Left colon (tissue), 2 donors: Measurements from ENCODE around the gene STPG3. TPM values are rescaled to one million over a fixed set of nuclear protein-coding genes. Genes with fewer than 3 reads are reported as not detected.
A peak's percentile ranks its signal among the peaks of the same experiment; 100 is the strongest.

Experiments used
- ATAC-seq: fragments of 200-7000 bp; cut with Tn5 transposase; one replicate; pipeline ENCODE4 v1.9.1; 2020; ENCODE audit warnings: mild to moderate bottlenecking, moderate library complexity
- DNase-seq, 2 donors: peaks; one replicate each; pipeline ENCODE4 v3.0.0-alpha.2; 2020
- intact Hi-C, 2 donors: fragments of 100-400 bp; cut with DNase I in 1 of 2; cut with micrococcal nuclease in 1 of 2; formaldehyde crosslinking; loops; one replicate each; pipeline versions ENCODE4 v1.11.2 to v1.14.0; 2022; cut with DNase I, micrococcal nuclease
- long read RNA-seq: library from polyadenylated mRNA; unstranded; transcript quantifications from one replicate; pipeline ENCODE4 v2.0.0, GENCODE V29; 2021
- total RNA-seq, 2 donors: library from RNA; stranded (reverse); fragmentation: NEBNext Ultra II Directional; extraction: Animal tissue kit (Norgen Biotek cat#: 25700); gene quantifications; one replicate each; pipeline ENCODE4 v1.2.1, GENCODE V29; 2021
- donor health status: DM: no; HTN: no; CAD: no.
- donor health status: DM: yes; HTN: yes; CAD: no.

STPG3 gene
- total RNA-seq = not detected
- long read RNA-seq = 0 reads

- intact Hi-C loops = no loop called here
- ATAC-seq (no peak), DNase-seq (no peak)
These were observed at the start of gene STPG3 for GRCh38 chr9:137251194-137251461. TSS of gene STPG3 (plus strand) at chr9:137251286. CDS start at chr9:137251287, 1 bp downstream.

DNA sequence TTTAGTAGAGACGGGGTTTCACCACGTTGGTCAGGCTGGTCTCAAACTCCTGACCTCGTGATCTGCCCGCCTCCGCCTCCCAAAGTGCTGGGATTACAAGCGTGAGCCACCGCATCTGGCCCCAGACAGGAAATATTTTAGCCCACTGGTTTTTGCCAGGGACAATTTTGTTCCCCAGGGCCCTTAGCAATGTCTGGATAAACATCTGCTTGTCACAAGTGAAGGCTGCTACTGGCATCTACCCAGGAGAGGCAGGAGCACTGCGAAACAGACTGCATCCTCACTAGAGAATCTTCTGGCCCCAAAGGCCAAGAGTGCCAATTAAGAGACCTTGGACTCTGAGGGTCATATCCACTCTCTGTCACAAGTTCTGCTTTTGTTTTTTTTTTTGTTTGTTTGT lies 48.1 kb upstream of the STPG3 start:
- DNase-seq (no peak), ATAC-seq (no peak)
- intact Hi-C loops = no loop called here

GRCh38 chr9:137204731-137205125 lies 46.4 kb upstream of the STPG3 start:
- DNase-seq (peak in 1 of 2 donors; percentile 24), ATAC-seq (no peak)
- intact Hi-C loops = no loop called here

- peak; percentile 87 to 95 for DNase-seq
- intact Hi-C loops = no loop called here
- peak; percentile 64 for ATAC-seq
These were observed 45.7 kb upstream of the STPG3 start, which contains the start of the genes NDOR1 and TMEM203 for GRCh38 chr9:137205126-137206069. TSS of gene NDOR1 (plus strand) at chr9:137205700. CDS start at chr9:137205778, 78 bp downstream. TSS of gene TMEM203 (minus strand) at chr9:137205648. CDS start at chr9:137205414, 234 bp downstream.

- DNase-seq (no peak), ATAC-seq (no peak)
- intact Hi-C loops = no loop called here
These were observed 44.5 kb upstream of the STPG3 start for GRCh38 chr9:137206602-137207001.

GRCh38 chr9:137211532-137211931 lies 39.6 kb upstream of the STPG3 start:
- no peak for ATAC-seq
- DNase-seq = no peak
- intact Hi-C loops = no loop called here

DNA sequence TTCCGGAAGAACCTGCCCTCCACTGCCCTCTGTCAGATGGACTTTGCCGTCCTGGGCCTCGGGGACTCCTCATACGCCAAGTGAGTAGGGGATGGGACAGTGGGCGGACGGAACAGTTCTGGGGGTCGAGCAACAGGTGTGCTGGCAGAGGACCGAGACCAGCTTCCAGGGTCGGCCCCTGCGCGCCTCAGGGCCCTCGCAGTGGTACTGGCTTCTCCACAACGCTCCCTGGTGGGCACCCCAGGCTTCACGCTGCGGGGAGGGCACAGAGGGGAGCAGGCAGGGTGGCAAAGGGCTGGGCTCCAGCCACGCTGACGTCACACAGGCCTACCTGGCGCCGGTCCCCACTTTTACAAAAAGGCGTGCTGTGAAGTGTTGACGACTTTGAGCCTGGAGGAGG lies 38.6 kb upstream of the STPG3 start:
- ATAC-seq (no peak), DNase-seq (peak in 1 of 2 donors; percentile 6)
- intact Hi-C loops = no loop called here

- ATAC-seq = no peak
- peak in 1 of 2 donors; percentile 23 for DNase-seq
- intact Hi-C loops = no loop called here
These were observed 37.7 kb upstream of the STPG3 start for GRCh38 chr9:137213160-137214060.

- DNase-seq = no peak
- intact Hi-C loops = no loop called here
- ATAC-seq = no peak
These were observed 36.5 kb upstream of the STPG3 start for GRCh38 chr9:137214620-137215019.

DNA sequence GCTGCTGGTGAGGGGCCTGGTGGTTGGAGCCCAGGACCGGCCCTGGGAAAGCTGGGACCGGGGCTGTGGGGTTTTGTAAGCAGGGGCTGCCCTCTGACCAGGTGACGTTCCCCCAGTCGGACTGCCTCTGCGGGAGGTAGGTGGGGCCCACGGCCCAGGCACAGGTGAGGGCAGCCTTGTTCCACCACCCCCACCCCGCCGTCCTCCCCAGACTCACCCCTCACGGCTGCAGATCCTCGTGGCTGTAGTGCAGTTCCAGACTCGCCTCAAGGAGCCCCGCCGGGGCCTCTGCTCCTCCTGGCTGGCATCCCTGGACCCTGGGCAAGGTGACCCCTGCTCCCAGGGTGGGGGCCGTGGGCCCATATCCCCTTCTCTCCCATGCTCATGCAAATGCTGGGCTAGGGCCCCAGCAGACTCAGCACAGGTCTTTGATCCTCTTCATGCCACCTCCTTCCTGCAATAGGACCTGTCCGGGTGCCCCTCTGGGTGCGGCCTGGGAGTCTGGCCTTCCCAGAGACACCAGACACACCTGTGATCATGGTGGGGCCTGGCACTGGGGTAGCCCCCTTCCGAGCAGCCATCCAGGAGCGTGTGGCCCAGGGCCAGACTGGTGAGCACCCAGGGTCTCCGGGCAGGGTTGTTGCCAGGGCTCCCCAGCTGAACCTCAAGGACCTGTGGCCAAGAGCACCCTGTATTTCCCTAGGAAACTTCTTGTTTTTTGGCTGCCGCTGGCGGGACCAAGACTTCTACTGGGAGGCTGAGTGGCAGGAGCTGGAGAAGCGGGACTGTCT lies 35.7 kb upstream of the STPG3 start:
- ATAC-seq (no peak), DNase-seq (no peak)
- intact Hi-C loops = no loop called here

- intact Hi-C loops = no loop called here
- no peak for ATAC-seq
- peak in 1 of 2 donors; percentile 8 for DNase-seq
These were observed 34.7 kb upstream of the STPG3 start for GRCh38 chr9:137216188-137216965.

DNA sequence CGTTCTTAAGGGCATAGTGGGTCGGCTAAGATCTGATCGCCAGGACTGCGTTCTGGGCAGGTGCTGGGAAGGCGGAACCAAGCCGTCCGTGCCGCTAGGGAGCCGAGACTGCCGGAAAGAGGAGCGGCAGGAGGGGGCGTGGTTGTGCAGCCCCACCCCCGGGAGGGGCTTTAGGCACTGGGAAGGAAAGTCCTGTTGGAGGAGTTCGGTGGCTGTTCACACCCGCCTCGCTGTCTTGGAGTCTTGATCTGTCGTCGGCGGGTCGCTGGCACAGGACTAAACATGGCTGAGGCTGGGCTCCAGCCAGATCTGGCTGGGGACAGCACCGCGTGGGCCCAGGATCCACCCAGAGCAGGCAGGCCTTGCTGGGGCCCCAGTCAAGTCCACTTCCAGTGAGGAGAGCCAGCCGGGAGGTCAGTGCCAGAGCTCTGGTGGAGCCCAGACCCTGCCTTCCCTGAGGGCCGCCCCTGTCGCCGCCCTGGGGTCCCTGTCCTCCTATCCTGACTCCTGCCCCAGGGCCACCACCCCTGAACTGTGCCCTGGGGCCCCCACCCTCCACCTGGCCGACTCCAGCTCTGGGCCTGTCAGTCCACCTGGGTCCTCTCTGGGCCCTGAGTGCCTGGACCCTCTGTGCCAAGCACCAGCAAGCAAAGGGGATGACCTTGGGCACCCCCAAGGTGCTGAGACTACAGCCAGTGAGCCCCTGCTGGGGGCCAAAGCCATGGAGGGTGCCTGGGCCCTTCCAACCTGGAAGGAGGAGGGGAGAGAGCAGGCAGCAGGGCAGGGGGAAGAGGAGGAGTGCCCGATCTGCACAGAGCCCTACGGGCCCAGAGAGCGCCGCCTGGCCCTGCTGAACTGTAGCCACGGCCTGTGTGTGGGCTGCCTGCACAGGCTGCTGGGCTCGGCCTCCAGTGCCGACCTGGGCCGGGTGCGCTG lies 33.5 kb upstream of the STPG3 start:
- ATAC-seq (peak; percentile 80), DNase-seq (peak; percentile 92)
- intact Hi-C loops = no loop called here

DNA sequence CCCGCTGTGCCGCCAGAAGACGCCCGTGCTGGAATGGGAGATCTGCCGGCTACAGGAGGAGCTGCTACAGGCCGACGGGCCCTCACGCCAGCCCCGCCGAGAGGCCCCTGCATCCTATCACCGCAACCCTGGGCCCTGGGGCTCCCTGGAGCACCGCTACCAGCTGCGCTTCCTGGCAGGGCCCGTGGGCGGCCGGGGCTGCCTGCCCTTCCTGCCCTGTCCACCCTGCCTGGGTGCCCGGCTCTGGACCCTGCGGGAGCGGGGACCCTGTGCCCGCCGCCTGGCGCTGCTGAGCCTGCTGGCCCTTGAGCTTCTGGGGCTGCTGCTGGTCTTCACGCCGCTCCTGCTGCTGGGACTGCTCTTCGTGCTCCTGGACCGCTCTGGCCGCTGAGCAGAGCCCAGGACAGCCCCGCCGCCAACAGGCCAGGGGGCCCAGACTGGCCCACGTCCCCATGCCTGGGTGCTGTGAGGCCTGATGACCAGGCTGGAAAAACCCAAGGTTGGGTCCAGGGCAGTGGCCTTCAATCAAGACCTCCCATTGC lies 32.8 kb upstream of the STPG3 start:
- ATAC-seq (no peak), DNase-seq (peak in 1 of 2 donors; percentile 7)
- intact Hi-C loops = no loop called here

DNA sequence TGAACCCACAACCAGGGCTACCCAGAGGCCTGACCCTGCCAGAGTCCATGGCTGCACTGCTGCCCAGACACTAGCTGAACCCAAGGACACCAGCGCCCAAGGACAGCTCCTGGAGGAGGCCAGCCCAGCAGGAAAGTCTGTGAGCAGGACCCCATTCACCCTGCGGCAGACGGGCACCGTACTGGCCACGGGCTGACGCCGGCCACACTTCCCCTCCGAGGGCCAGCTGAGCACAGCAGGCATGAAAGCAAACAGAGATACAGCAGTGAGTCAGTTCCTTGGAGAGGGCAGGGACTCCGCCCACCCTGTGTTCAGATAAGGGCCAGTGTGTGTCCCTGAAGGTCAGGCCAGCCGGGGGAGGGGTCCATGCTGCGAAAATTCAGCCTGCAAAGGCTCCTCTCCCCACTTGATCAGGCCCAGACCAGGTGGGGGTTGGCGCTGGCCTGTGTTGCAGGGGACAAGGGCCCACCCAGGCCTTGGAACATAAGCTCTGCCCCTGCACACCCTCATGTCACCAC lies 32.3 kb upstream of the STPG3 start:
- DNase-seq = peak; percentile 68 to 76
- ATAC-seq = peak; percentile 38
- intact Hi-C loops = no loop called here

DNA sequence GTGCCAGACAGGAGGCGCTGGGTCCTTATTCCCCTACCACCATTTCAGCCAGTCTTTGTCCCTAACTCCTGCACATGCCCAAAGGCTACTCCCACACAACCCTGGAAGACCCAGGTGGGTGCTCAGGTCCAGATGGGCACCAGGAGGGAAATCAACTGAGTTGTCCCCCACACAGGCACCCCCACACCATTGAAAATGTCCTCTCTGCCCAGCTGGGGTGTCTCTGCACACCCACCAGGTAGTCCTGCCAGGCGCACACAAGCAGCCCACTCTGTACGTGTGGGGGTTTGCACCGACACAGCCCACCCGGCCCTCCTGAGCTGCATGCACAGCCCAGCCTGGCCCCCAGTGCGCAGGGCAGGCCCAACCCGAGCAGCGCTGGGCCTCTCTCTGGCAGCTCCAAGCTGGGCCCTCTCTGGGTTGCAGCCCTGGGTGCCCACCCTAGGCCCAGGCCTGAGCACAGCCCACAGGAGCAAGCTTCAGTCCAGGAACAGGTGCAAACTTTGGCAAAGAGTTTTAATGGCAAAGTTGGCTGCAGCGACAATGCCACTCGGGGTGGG lies 31.2 kb upstream of the STPG3 start:
- ATAC-seq (no peak), DNase-seq (no peak)
- intact Hi-C loops = loop anchor here in 1 of 2 donors (10.0 kb wide), 1 partner anchor 45 kb away; the partner anchor contains the start of genes LRRC26 and TMEM210
